ENCODE data around the gene GCNT4.

Gene GCNT4

DNA sequence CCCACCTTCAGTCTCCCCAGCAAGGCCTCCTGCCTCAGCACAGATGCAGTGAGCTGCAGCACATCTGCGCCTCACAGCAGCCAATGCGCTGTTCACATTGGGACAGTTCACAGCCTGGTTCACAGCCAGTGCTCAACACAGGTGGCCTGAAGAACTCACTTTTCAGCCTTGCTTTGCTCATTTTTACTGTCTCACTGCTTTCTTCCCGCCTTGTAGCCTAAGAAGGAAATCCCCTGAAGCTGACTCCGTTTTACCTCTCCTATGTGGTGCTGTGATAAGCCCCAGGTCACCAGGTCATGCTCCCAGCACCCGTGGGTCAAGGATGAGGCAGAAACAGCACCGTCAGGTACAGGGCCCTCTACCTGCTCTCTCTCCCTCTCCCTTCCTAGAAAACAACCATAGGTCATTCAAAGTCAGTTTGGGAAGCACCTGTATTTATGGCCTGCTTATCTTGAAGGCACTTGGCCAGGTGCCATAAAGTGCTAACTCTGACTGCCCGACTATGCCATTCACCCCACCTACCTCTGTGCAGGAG, 1.1 kb downstream of the GCNT4 start:
- DNase-seq: no peak
- no peaks in the 10 kb centered on the region for H3K36me3 ChIP-seq (replicated peaks; ENCODE audit: insufficient read depth, low read length)
- H3K27ac ChIP-seq (ENCODE audit: low read length): no peak overlapping the region
- H3K9me2 ChIP-seq (replicated peaks; ENCODE audit: insufficient read depth, low read length): no peaks in the 10 kb centered on the region
- no peak overlapping the region for H2AFZ ChIP-seq (ENCODE audit: low read length)
- H3K9me3 ChIP-seq (replicated peaks; ENCODE audit: insufficient read depth, low read length): no peaks in the 10 kb centered on the region
- peaks cover 17% of the 10 kb centered on the region for H3K4me1 ChIP-seq (ENCODE audit: low read length)
- TF ChIP-seq, protein P1, sequence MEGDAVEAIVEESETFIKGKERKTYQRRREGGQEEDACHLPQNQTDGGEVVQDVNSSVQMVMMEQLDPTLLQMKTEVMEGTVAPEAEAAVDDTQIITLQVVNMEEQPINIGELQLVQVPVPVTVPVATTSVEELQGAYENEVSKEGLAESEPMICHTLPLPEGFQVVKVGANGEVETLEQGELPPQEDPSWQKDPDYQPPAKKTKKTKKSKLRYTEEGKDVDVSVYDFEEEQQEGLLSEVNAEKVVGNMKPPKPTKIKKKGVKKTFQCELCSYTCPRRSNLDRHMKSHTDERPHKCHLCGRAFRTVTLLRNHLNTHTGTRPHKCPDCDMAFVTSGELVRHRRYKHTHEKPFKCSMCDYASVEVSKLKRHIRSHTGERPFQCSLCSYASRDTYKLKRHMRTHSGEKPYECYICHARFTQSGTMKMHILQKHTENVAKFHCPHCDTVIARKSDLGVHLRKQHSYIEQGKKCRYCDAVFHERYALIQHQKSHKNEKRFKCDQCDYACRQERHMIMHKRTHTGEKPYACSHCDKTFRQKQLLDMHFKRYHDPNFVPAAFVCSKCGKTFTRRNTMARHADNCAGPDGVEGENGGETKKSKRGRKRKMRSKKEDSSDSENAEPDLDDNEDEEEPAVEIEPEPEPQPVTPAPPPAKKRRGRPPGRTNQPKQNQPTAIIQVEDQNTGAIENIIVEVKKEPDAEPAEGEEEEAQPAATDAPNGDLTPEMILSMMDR (IDR thresholded peaks at IDR 0.05; ENCODE audit: low read length): no peak
- TF ChIP-seq EZH2phosphoT487 (IDR thresholded peaks at IDR 0.05; ENCODE audit: low read length) (no peak), EZH2 (optimal IDR thresholded peaks at IDR 0.05; ENCODE audit: low read depth, low read length) (no peak)
- H3K27me3 ChIP-seq (replicated peaks; ENCODE audit: insufficient read depth, low read length): no peaks in the 10 kb centered on the region
- H3F3A ChIP-seq (ENCODE audit: insufficient read depth, low read length): peaks cover 15% of the 10 kb centered on the region
- no peak overlapping the region for H3K9ac ChIP-seq (ENCODE audit: low read length)
- no peaks in the 10 kb centered on the region for H3K79me2 ChIP-seq (ENCODE audit: low read length)
- no peak overlapping the region for H3K4me3 ChIP-seq (ENCODE audit: low read length)
- H3K4me2 ChIP-seq (ENCODE audit: low read depth, low read length): no peak overlapping the region
- H4K20me1 ChIP-seq (ENCODE audit: insufficient read depth, low read length): no peaks in the 10 kb centered on the region

DNA sequence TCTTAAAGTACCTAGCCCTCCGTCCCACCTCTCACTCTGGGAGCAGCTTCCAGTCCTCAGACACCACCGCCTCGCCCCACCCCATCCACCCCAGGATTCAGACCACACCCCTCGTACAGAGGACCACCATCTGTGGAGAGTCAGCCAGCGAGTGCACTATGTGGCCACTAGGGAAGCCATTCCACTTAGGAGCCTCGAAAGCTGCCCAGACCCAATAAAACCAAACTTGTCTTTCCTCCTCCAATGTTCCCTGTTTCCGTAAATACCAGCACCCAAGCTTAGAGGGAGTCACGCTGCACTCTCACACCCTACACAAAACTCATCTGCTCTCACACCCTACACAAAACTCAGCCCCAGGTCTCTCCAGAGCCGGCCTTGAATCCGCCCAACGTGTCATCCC, 1.9 kb downstream of the GCNT4 start:
- Histone ChIP-seq H3K4me1 (ENCODE audit: low read length) (peaks cover 17% of the 10 kb centered on the region), H4K20me1 (ENCODE audit: insufficient read depth, low read length) (no peaks in the 10 kb centered on the region), H3F3A (ENCODE audit: insufficient read depth, low read length) (peaks cover 15% of the 10 kb centered on the region), H3K9me3 (replicated peaks; ENCODE audit: insufficient read depth, low read length) (no peaks in the 10 kb centered on the region), H3K9me2 (replicated peaks; ENCODE audit: insufficient read depth, low read length) (no peaks in the 10 kb centered on the region), H3K27me3 (replicated peaks; ENCODE audit: insufficient read depth, low read length) (no peaks in the 10 kb centered on the region), H3K4me3 (ENCODE audit: low read length) (no peak overlapping the region), H3K9ac (ENCODE audit: low read length) (no peak overlapping the region), H2AFZ (ENCODE audit: low read length) (no peak overlapping the region), H3K79me2 (ENCODE audit: low read length) (no peaks in the 10 kb centered on the region), H3K4me2 (ENCODE audit: low read depth, low read length) (no peak overlapping the region), H3K36me3 (replicated peaks; ENCODE audit: insufficient read depth, low read length) (no peaks in the 10 kb centered on the region), H3K27ac (ENCODE audit: low read length) (no peak overlapping the region)
- no peak for TF ChIP-seq EZH2 (optimal IDR thresholded peaks at IDR 0.05; ENCODE audit: low read depth, low read length)
- TF ChIP-seq, protein P1 (IDR thresholded peaks at IDR 0.05; ENCODE audit: low read length): no peak
- no peak for TF ChIP-seq EZH2phosphoT487 (IDR thresholded peaks at IDR 0.05; ENCODE audit: low read length)
- no peak for DNase-seq

DNA sequence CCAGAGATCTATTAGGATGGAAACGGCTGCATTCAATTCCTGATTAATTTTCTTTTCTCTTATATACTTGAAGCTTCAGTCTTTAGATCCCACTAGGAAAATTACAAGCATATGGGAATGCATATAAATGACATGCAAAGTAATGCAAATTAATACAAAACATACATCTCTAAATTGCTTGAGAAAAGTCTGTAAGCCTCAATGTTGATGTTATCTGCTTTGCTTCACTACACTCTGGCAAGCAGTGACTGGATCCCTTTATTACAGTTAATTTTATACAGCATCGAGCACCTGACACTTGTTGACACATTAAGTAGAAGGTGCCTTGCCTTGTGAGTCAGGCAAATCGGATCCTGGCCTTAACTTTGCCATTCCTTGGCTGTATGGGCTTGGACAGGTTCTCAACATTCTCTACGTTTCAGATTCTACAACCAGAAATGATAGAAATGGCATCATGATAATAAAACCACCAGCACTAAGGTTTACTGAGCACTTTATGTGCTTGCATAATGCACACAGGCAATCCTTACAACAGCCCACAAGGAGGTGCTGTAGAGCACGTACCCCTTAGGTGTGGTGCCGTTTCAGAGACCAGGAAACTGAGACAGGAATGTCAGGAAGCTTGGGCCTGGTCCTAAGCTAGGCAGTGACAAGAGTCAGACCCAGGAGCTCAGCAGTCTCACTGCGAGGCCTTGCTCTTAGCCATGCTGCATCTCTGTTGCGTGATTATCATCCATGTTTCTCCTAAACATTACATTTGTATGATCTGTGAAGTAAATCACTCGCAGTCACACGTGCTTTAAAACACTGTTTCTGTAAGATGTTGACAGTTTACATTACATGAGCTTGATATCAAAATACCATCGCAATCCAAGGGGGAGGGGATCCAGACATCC, 2.7 kb downstream of the GCNT4 start:
- Histone ChIP-seq H3K9ac (ENCODE audit: low read length) (peak overlapping the region; percentile 6; the same call in 1 of the 2 replicates), H3K9me3 (replicated peaks; ENCODE audit: insufficient read depth, low read length) (no peaks in the 10 kb centered on the region), H3K27ac (ENCODE audit: low read length) (no peak overlapping the region), H3K79me2 (ENCODE audit: low read length) (no peaks in the 10 kb centered on the region), H3K9me2 (replicated peaks; ENCODE audit: insufficient read depth, low read length) (no peaks in the 10 kb centered on the region), H2AFZ (ENCODE audit: low read length) (0 out of 2 replicates have a peak overlapping the region, but pooled peaks have one; percentile 3), H3F3A (ENCODE audit: insufficient read depth, low read length) (peaks cover 15% of the 10 kb centered on the region), H3K36me3 (replicated peaks; ENCODE audit: insufficient read depth, low read length) (no peaks in the 10 kb centered on the region), H3K4me2 (ENCODE audit: low read depth, low read length) (peak overlapping the region; percentile 70), H4K20me1 (ENCODE audit: insufficient read depth, low read length) (no peaks in the 10 kb centered on the region), H3K4me3 (ENCODE audit: low read length) (peak overlapping the region; percentile 53), H3K27me3 (replicated peaks; ENCODE audit: insufficient read depth, low read length) (no peaks in the 10 kb centered on the region), H3K4me1 (ENCODE audit: low read length) (peaks cover 21% of the 10 kb centered on the region)
- no peak for TF ChIP-seq EZH2phosphoT487 (IDR thresholded peaks at IDR 0.05; ENCODE audit: low read length)
- TF ChIP-seq EZH2 (optimal IDR thresholded peaks at IDR 0.05; ENCODE audit: low read depth, low read length): no peak
- TF ChIP-seq, protein P1 (IDR thresholded peaks at IDR 0.05; ENCODE audit: low read length): peak; percentile 88
- DNase-seq: peak; percentile 70

Data from MM.1S (cell line).